Suprapubic skin (tissue), 4 donors: ENCODE data around the gene ACTN2. TPM values are rescaled to one million over a fixed set of nuclear protein-coding genes. Genes with fewer than 3 reads are reported as not detected.

Source experiments
- DNase-seq, 2 donors: peaks; one replicate each; pipeline ENCODE4 v3.0.0-alpha.2; 2019; ENCODE audit warnings: low spot score in 2 of 2
- H3K27ac ChIP-seq: fragments of 200-600 bp; sonication (generic); one replicate; pipeline ENCODE4 v1.5.1; 2019
- H3K27me3 ChIP-seq: fragments of 200-600 bp; sonication (generic); one replicate; pipeline ENCODE4 v1.5.1; 2019
- H3K36me3 ChIP-seq: fragments of 200-600 bp; sonication (generic); one replicate; pipeline ENCODE4 v1.5.1; 2019
- H3K4me1 ChIP-seq: fragments of 200-600 bp; sonication (generic); one replicate; pipeline ENCODE4 v1.5.1; 2019
- H3K4me3 ChIP-seq: fragments of 200-600 bp; sonication (generic); one replicate; pipeline ENCODE4 v1.5.1; 2019; ENCODE audit warnings: mild to moderate bottlenecking
- H3K9me3 ChIP-seq: fragments of 200-600 bp; sonication (generic); one replicate; pipeline ENCODE4 v1.5.1; 2019
- EP300 ChIP-seq: sonication (generic); formaldehyde crosslinking; IDR thresholded peaks from one replicate; pipeline ENCODE4 v1.6.1; 2017; ENCODE audit warnings: antibody characterized with exemption
- POLR2A ChIP-seq, 2 donors: fragments of 450-650 bp; IDR thresholded peaks; one replicate each; pipeline ENCODE4 v1.6.1; 2017; ENCODE audit warnings: antibody characterized with exemption in 2 of 2, mild to moderate bottlenecking in 2 of 2, moderate library complexity in 2 of 2
- POLR2AphosphoS5 ChIP-seq, 3 donors: sonication (generic); formaldehyde crosslinking; IDR thresholded peaks; one replicate each; pipeline ENCODE4 v1.6.1; 2017; ENCODE audit warnings: antibody characterized with exemption in 3 of 3
- WGBS: methylation state at CpG from one replicate; pipeline ENCODE4 v1.1.5; 2018; 5-methylcytosine and 5-hydroxymethylcytosine counted together
- total RNA-seq, 4 donors: library from RNA; depleted of rRNA; stranded (reverse); fragments of >200 nt; gene quantifications; one replicate each; pipeline ENCODE4 v1.1.0, GENCODE V29; 2016
- TF ChIP-seq, protein P1 (sequence below), 2 donors: fragments of 200-600 bp in 1 of 2; fragments of 450-650 bp in 1 of 2; sonication (generic) in 1 of 2; IDR thresholded peaks; one replicate each; pipeline ENCODE4 v1.5.1; 2016 to 2019; ENCODE audit warnings: antibody characterized with exemption in 2 of 2, mild to moderate bottlenecking in 1 of 2, moderate library complexity in 1 of 2

Gene ACTN2
- total RNA-seq, 4 donors from 2014 or later: 1.1 TPM; not detected in 3

GRCh38 chr1:236799001-236799400 lies 112.7 kb downstream of the ACTN2 start:
- H3K9me3 ChIP-seq: no peaks in the 10 kb centered on the region
- H3K36me3 ChIP-seq: peaks cover 3% of the 10 kb centered on the region
- H3K27me3 ChIP-seq: no peaks in the 10 kb centered on the region
- H3K4me1 ChIP-seq: peaks cover 43% of the 10 kb centered on the region
- no peak overlapping the region for H3K27ac ChIP-seq
- TF ChIP-seq EP300 (no peak), POLR2AphosphoS5 (IDR thresholded peaks at IDR 0.05) (no peak)
- TF ChIP-seq, protein P1, sequence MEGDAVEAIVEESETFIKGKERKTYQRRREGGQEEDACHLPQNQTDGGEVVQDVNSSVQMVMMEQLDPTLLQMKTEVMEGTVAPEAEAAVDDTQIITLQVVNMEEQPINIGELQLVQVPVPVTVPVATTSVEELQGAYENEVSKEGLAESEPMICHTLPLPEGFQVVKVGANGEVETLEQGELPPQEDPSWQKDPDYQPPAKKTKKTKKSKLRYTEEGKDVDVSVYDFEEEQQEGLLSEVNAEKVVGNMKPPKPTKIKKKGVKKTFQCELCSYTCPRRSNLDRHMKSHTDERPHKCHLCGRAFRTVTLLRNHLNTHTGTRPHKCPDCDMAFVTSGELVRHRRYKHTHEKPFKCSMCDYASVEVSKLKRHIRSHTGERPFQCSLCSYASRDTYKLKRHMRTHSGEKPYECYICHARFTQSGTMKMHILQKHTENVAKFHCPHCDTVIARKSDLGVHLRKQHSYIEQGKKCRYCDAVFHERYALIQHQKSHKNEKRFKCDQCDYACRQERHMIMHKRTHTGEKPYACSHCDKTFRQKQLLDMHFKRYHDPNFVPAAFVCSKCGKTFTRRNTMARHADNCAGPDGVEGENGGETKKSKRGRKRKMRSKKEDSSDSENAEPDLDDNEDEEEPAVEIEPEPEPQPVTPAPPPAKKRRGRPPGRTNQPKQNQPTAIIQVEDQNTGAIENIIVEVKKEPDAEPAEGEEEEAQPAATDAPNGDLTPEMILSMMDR (IDR thresholded peaks at IDR 0.05): no peak
- WGBS: 93% methylated on average over 5 of the region's 5 CpGs
- no peak for DNase-seq
- no peak overlapping the region for H3K4me3 ChIP-seq

DNA sequence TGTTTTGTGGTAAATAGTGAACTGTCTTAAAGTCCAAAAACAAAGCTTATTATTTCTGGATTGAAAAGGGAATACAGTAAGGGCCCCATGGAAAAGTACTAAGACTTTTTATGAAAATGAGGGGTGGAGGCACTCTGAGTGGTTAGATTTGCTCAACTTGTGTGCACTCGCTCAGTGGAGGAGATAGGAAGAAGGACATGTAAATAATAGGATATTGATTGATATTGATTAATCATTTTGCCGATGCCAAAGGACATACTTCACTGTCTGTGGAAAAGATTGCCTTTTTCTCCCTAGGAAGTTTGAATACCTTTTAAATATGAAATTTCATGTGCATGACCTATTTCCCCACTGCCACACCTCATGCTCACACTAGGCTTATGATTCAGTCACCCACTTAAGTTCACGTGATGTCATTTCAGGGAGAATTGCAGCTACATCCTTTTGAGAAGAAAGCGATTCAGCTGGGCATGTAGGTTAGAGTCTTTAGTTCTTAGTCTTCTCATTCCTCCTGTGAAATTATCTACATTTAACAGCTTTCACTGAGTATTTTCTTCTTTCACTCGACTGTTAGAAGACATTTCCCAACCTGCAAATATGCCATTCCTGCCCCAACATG lies 113.8 kb downstream of the ACTN2 start:
- no peak for DNase-seq
- H3K27me3 ChIP-seq: no peaks in the 10 kb centered on the region
- peaks cover 3% of the 10 kb centered on the region for H3K36me3 ChIP-seq
- no peaks in the 10 kb centered on the region for H3K9me3 ChIP-seq
- H3K4me1 ChIP-seq: peaks cover 39% of the 10 kb centered on the region
- no peak overlapping the region for H3K27ac ChIP-seq
- 52% methylated on average over 5 of the region's 5 CpGs for WGBS
- no peak overlapping the region for H3K4me3 ChIP-seq
- TF ChIP-seq POLR2AphosphoS5 (IDR thresholded peaks at IDR 0.05): no peak
- TF ChIP-seq POLR2A (IDR thresholded peaks at IDR 0.05): no peak
- TF ChIP-seq EP300: no peak
- TF ChIP-seq, protein P1 (IDR thresholded peaks at IDR 0.05): no peak

DNA sequence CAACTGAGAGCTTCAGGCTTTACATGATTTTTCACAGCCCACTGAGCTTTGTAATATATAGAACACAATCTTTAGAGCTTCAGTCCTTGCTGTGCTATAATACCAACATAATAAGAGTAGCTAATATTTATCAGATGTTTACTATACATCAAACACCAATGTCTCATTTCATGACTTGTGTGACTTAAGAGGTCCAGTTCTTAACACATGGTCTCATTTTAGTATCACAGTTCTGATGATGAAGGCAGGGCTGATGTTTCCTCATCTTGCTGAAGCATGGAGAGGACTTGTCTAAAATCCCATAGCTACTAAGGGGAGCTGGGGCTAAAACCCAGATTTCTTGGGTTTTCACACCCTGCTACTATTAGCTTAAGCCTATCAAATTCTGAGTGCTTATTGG lies 114.3 kb downstream of the ACTN2 start:
- H3K27me3 ChIP-seq: no peaks in the 10 kb centered on the region
- H3K36me3 ChIP-seq: peaks cover 3% of the 10 kb centered on the region
- H3K27ac ChIP-seq: no peak overlapping the region

DNA sequence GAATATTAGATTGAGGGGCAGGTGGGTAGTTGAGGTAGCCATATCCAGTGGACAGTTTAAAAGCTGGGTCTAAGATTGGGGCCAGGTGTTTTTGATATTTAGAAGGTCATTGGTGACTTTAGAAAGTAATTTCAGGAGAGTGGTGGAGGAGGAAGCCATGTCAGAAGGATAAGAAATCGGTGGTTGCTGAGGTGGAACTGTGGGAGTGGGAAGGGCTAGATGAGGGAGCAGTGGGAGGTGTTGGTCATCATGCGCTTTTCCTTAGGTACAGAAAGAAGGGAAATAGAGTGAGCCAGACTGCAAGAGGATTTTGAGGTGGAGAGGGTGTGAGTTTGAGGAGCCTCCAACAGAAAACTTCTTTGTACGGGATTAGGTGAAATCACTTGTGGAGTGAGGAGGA lies 116.0 kb downstream of the ACTN2 start:
- Histone ChIP-seq H3K4me1 (peaks cover 29% of the 10 kb centered on the region), H3K27me3 (no peaks in the 10 kb centered on the region), H3K9me3 (no peaks in the 10 kb centered on the region), H3K36me3 (peaks cover 9% of the 10 kb centered on the region), H3K27ac (no peak overlapping the region), H3K4me3 (no peak overlapping the region)
- no peak for TF ChIP-seq POLR2AphosphoS5 (IDR thresholded peaks at IDR 0.05)
- TF ChIP-seq, protein P1 (IDR thresholded peaks at IDR 0.05): no peak
- no peak for TF ChIP-seq EP300
- no peak for TF ChIP-seq POLR2A (IDR thresholded peaks at IDR 0.05)
- WGBS: 94% methylated on average over 3 of the region's 3 CpGs
- no peak for DNase-seq

More for the DNA sequence above, 114.3 kb downstream of the ACTN2 start:
- no peak for TF ChIP-seq POLR2AphosphoS5 (IDR thresholded peaks at IDR 0.05)
- TF ChIP-seq POLR2A (IDR thresholded peaks at IDR 0.05): no peak
- TF ChIP-seq, protein P1 (IDR thresholded peaks at IDR 0.05): no peak
- TF ChIP-seq EP300: no peak
- Histone ChIP-seq H3K4me3 (no peak overlapping the region), H3K4me1 (peaks cover 39% of the 10 kb centered on the region), H3K9me3 (no peaks in the 10 kb centered on the region)
- no peak for DNase-seq

- peaks cover 39% of the 10 kb centered on the region for H3K36me3 ChIP-seq
- no peak overlapping the region for H3K27ac ChIP-seq
- no peaks in the 10 kb centered on the region for H3K27me3 ChIP-seq
- peaks cover 7% of the 10 kb centered on the region for H3K4me1 ChIP-seq
- H3K4me3 ChIP-seq: no peak overlapping the region
- 94% methylated on average over 2 of the region's 2 CpGs for WGBS
- DNase-seq: no peak
- TF ChIP-seq POLR2A (IDR thresholded peaks at IDR 0.05) (no peak), POLR2AphosphoS5 (IDR thresholded peaks at IDR 0.05) (no peak), EP300 (no peak)
- TF ChIP-seq, protein P1 (IDR thresholded peaks at IDR 0.05): no peak
- no peaks in the 10 kb centered on the region for H3K9me3 ChIP-seq
Measured at GRCh38 chr1:236806634-236807033, 120.3 kb downstream of the ACTN2 start.
